GM21390 (cell line): ENCODE data around the gene CACNA1C.
A peak's percentile ranks its signal among the peaks of the same experiment; 100 is the strongest.

Experiments
- ATAC-seq: cut with Tn5 transposase; IDR thresholded peaks from one replicate; pipeline ENCODE4 v1.9.1; 2021; ENCODE audit not compliant: unreplicated experiment

CACNA1C gene

DNA sequence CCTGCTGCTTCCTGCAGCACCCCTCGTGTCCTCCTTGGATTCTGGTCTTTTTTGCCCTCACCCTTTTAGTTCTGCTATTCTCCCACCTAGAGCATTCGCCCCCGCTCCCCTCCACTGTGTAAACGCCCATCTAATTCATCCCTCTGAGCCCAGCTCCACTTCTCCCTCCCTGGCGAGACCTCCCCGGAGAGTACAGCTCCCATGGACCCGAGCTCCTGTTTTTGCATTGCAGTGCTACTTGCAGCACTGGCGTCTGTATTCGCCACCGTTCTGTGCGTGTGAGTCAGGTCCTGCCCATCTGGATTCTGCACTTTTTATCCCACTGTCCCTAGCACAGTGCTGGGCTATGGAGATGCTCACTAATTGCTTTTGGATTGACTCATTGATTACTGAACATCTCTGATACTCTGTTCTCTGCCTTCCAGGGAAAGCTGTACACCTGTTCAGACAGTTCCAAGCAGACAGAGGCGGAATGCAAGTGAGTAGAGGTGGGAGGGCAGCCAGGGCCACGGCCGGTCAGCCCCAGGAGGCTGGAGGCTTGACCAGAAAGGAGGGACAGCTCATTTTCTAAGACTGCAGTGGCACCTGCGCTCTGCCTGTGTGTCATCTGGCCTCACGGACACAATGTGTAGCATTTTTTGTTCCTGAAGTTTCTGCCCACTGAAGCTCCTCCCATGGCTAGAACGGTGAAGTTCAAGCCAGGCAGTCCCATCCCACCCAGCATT, 553.6 kb downstream of the CACNA1C start:
- no peak for ATAC-seq

DNA sequence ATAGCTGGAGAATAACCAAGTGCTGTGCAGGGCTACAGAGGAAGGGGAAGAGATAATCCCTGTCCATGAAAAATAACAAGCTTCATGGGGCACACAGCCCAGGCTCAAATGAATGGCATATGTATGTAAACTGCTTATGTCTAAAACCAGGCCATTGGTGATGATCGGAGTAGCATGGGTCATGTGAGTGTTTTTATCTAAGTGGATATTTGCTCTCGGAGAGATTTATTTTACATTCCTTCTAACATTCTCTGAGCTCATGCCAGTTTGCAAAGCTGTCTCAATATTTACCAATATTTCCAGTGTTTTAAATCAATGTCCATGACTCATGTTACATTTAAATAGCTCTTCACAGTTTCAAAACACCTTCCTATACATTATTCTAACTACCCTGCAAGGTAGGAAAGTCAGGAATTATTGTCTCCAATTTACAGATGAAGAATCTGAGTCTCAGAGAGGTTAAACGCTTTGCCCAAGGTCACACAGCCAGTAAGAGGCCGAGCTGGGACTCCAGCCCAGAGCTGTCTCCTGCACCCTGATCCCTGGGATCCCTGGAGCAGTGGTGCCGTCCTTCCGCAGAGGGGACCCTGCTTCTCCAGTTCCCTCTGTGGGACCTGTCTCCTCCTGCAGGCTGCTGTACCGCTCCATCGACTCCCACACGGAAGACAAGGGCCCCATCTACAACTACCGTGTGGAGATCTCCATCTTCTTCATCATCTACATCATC, 555.3 kb downstream of the CACNA1C start:
- no peak for ATAC-seq

DNA sequence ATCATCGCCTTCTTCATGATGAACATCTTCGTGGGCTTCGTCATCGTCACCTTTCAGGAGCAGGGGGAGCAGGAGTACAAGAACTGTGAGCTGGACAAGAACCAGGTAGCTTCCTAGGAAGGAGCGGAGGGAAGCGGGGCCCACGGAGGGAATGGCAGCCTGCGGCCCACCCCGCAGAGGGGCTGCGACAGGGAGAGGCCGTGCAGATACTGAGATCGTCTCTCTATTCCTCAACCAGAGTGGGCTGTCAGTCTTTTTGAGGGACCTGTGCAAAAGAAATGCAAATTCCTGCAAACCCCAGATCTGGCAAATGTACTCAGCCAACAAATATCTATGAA, 555.8 kb downstream of the CACNA1C start:
- no peak for ATAC-seq

GRCh38 chr12:2609020-2609419, 556.2 kb downstream of the CACNA1C start:
- no peak for ATAC-seq

GRCh38 chr12:2610358-2610757, 557.6 kb downstream of the CACNA1C start:
- ATAC-seq, result no peak

- ATAC-seq, result peak; percentile 73
Measured at GRCh38 chr12:2613326-2614073, 560.7 kb downstream of the CACNA1C start.

- no peak for ATAC-seq
Measured at GRCh38 chr12:2614341-2614740, 561.6 kb downstream of the CACNA1C start.

DNA sequence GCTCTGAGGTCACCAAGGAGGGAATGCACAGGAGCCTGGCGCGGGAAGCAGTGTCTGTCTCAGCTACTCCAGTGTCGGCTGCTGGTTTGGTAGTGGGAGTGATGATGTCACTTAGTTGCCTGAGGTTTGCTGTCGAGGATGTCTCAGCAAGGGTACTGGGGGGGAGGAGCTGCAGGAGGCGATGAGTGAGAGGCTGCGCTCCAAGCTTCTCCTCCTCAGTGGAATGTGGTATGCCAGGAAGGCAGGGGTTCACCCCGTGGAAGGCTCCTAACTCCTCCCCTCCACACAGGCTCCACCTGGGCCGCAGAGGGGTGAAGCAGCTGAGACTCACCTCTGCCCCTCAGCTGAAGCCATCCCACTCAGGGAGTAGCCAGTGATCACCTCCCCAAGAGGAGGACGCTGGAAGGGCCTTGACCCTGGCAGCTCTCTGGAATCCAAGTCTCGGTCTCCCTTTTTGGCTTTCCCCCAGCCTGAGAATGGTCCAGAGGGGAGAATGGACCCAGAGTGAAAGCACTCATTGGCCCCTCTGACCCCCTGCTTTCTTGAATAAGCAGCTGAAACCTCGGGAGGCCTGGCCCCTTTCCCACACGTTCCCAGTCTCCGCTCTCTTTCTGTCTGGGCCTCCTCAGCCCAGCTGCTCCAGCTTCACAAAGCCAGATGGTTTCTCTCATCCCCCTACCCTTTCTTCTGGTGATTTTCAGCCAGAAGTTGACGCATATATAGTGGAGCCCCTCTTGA, 563.0 kb downstream of the CACNA1C start:
- ATAC-seq, result no peak

DNA sequence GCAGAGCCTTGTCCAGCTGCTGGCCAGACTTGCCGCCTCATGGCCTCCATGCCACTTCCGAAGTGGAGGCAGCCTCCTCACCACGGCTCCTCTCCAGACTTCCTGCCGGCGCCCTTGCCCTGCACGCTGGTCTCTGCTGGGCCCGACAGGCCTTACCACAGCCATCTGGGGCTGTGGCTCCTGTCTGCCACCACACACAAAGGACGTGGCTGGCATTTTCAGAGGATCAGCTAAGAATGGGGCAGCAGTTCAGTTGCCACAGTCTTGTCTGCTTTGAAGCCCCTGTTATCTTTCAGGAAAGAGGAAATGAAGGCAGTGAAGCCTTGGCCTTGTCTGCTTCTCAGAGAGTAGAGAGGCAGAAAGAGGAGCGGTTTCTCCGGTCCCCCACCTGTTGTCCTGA, 564.0 kb downstream of the CACNA1C start:
- no peak for ATAC-seq

DNA sequence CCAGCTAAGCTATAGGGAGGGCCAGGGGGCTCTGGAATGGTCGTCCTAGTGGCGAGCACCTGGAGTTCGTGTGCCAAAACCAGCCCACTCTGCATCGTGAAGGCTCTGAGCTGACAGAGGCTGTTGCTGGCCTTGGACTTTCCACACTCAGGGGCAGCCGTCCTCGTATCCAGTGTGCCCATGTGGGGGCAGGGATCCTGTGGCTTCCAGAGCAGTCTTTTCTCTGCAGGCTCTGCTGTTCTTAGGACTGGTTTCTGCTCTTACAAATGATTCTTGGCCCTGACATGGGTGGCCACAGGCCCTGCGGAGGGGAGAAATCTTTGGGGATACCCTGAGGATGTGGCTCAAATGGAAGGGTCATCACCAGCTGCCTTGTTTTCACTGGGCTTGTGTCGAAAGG, 564.6 kb downstream of the CACNA1C start:
- no peak for ATAC-seq

- no peak for ATAC-seq
Measured at GRCh38 chr12:2618291-2618995, 565.7 kb downstream of the CACNA1C start.

GRCh38 chr12:2619136-2619535, 566.3 kb downstream of the CACNA1C start:
- no peak for ATAC-seq

DNA sequence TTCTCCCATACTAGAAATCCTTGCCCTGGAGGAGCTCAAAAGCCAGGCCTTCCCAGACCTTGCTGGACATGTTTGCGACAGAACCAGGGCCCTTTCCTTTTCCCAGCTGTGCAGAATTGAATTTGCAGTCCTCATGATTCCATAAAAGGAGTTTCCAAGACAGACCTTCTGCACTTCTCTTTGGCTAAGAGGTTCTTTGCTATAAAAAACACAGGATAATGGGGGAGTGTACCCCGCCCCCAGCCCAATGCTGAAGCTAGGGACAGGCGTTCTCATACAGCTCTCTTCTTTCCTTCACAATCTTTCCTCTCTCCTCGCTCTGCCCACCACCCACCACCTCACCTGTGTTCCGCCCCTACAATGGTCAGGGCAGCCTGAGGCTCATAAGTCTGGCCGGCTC, 569.7 kb downstream of the CACNA1C start:
- ATAC-seq, result no peak

- no peak for ATAC-seq
Measured at GRCh38 chr12:2623472-2623871, 570.7 kb downstream of the CACNA1C start.

DNA sequence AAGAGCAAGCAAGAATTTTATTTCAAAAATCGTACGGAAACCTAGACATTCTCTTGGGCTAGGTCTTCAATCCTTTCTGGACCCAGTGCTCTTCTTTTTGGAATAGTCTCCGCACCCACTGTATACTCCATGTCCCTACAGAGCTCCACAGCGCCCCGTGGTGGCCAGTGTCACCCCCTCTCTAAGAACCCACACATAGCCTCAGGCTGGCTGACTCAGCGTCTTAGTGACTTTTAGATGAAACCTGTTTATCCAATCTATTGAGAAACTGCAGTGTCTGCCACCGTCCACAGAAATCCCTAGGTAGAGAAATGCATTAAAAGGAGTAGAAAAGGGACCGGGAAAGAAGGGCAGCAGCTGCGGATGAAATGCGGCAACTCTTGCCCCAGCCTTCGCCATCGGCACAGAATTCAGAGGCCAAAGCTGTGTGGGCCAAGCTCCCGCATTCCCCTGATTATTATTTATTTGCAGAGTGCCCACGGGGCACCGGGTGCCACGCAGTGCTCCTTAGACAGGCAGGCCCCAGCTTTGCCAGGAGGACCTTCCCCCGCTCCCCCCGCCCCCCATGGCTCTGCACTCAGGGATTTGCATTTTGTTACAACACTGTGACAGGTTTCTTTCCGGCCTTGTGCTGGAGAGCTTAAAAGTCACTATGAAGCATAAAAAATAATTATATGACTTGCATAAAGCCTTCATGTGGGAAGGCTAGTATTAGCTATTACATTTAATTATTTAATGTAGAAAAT, 571.9 kb downstream of the CACNA1C start:
- ATAC-seq, result no peak

GRCh38 chr12:2625289-2625612, 572.5 kb downstream of the CACNA1C start:
- ATAC-seq, result no peak

DNA sequence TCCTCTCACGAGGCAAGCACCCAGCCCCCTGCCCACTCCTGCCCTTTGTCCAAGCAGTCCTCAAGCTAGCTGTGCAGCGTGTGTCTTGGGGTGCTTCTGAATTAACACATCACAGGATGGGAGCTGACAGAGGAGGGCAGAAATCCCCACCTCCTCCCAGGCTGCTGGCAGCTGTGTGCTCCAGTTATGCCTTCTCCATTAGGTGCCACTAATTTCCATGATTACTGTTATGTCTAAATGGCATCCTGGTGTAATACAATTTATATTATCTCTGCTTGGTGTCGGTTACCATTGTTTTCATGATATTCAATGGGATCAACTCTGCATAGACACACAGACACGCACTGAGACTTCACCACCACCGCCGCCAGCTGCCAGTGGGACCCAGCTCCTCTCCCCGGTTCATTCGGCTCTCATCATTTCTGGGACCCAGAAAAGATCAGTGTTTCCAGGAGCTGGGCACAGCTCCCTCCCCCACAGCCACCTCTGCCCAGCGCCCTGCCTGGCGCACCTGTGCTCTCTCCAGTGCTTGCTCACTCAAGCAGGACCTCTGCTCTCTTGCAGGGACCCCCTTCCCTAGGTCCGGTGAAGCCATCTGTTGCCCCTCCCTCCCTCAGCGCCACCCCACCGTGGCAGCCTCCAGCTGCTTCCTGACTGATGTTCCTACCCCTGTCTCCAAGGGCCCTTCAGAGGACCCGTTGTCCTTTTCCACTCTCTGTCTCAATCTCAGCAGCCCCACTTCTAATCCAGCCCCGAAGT, 574.5 kb downstream of the CACNA1C start:
- no peak for ATAC-seq

DNA sequence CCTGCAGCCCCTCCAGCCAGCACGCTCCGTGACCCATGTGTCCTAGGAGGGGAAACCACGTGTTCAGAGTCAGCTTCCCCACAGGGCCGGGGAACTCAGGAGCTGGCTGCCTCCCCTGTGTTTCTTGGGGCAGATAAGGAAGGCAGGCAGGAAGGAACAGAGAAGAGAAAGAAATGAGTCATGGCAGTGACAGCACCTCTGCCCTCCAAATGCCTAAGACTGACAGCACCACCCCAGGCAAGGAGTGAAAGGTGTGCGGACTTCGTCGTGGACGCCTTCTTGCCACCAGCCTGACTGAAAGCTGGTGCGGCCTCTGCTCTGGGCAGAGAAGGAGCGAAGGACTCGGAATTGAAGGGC, 575.0 kb downstream of the CACNA1C start:
- ATAC-seq, result no peak

DNA sequence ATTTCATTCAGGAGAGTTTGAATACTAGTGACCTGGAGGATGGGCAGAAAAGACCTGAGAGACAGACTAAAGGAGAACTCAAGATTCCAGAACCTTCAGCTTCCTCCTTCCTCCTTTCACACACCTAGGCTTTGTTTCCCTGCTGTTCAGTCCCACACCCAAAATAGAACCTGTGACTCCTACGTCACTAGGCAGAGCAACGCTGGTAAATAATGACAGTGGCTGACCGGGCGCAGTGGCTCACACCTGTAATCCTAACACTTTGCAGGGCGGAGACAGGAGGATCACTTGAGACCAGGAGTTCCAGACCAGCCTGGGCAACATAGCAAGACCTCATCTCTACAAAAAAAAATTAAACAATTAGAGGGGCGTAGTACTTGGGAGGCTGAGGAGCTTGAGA, 575.6 kb downstream of the CACNA1C start:
- ATAC-seq, result no peak

GRCh38 chr12:2629051-2629450, 576.3 kb downstream of the CACNA1C start:
- no peak for ATAC-seq
